22Rv1 (cell line): ENCODE results near the gene RRP36.

Experiments used
- CTCF ChIP-seq: fragments of 450-650 bp; IDR thresholded peaks from 2 replicates; pipeline ENCODE4 v1.5.1; 2017; ENCODE audit warnings: mild to moderate bottlenecking
- ZFX ChIP-seq: fragments of 450-650 bp; IDR thresholded peaks from 2 replicates; pipeline ENCODE4 v1.6.1; 2017; ENCODE audit warnings: antibody characterized with exemption, borderline replicate concordance

- TF ChIP-seq CTCF, result no peak
- no peak for TF ChIP-seq ZFX
These were observed 32.9 kb upstream of the RRP36 start for GRCh38 chr6:42988486-42989020.
